Stomach (tissue), 4 donors: ENCODE data around the gene PDE9A.

Experiments
- CTCF ChIP-seq, 7 experiments: fragments of 450-650 bp in 4 of 7; fragments of 200-600 bp in 3 of 7; sonication (generic) in 3 of 7; IDR thresholded peaks; one replicate each; pipeline ENCODE4 v1.5.1; 2016 to 2019; ENCODE audit warnings: antibody characterized with exemption in 7 of 7, control low read depth in 2 of 7, mild to moderate bottlenecking in 1 of 7
- EP300 ChIP-seq: sonication (generic); formaldehyde crosslinking; IDR thresholded peaks from one replicate; pipeline ENCODE4 v1.6.1; 2017; ENCODE audit warnings: antibody characterized with exemption

DNA sequence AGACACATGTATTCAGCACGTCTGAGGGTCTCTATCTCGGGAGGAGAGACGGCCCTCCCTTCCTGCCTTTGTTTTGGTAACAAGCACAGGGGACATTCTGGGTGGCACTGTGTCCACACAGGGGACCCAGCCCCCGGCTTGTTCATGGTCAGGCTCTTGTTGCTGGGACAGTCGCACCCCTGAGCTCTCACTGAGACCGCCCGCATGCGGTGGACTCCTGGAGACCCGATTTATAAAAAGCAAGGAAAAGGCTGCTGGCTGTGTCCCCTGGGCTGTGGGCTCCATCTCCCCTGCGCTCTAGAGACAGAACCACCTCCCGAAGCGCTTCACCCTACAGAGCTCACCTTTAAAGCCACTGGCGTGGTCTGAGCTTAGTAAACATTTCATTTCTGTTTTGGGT lies 122.5 kb downstream of the PDE9A start:
- TF ChIP-seq CTCF (IDR thresholded peaks at IDR 0.05) (no peak), EP300 (no peak)
